K562 (cell line): Measurements from ENCODE around the gene PCBD1. TPM values are rescaled to one million over a fixed set of nuclear protein-coding genes. Genes with fewer than 3 reads are reported as not detected.

ENCODE experiments used
- ATAC-seq: fragments of 200-7000 bp; cut with Tn5 transposase; 3 replicates; pipeline ENCODE4 v1.9.1; 2020; ENCODE audit warnings: moderate library complexity
- BruUV-seq: library from RNA; stranded (reverse); fragments of 400-500 nt; replicated peaks from 2 replicates; lab custom pipeline; 2021; lab: Mats Ljungman, UMichigan
- CTCF ChIA-PET: fragments of 300-600 bp; formaldehyde crosslinking; extraction: SDS; loops from one replicate; lab custom pipeline; 2021; ENCODE audit warnings: low intra/inter-chr PET ratio; lab: Yijun Ruan, JAX
- POLR2A ChIA-PET: fragments of 300-600, 350-650 bp; sonication (Branson Sonifier 250); formaldehyde crosslinking; extraction: SDS; loops from one replicate; lab custom pipeline; 2021; ENCODE audit warnings: antibody characterized with exemption, inconsistent platforms; lab: Yijun Ruan, JAX
- DNase-seq, 4 experiments: peaks; one replicate each; pipeline versions ENCODE4 v3.0.0 to v3.0.0-alpha.2; 2011 to 2018; ENCODE audit warnings: low spot score in 3 of 4, mixed read lengths in 3 of 4; ENCODE audit errors: extremely low read depth in 1 of 4
- FAIRE-seq: peaks from 2 replicates; lab custom pipeline; 2011; peaks lifted over from hg19 to GRCh38; lab: Jason Lieb, UNC
- H2AFZ ChIP-seq: 2 replicates; pipeline ENCODE4 v1.6.0; 2011; ENCODE audit warnings: low read depth, low read length, control low read depth, inconsistent platforms
- H3K27ac ChIP-seq: fragments of 200-600 bp; 3 replicates; pipeline ENCODE4 v1.8.0; 2011; ENCODE audit warnings: low read depth, mild to moderate bottlenecking, control low read depth, inconsistent platforms, low read length, moderate library complexity, mixed read lengths; ENCODE audit errors: extremely low read depth
- H3K27me3 ChIP-seq, 2 experiments: fragments of 300-600 bp in 1 of 2; 2 replicates in 1 of 2; 3 replicates in 1 of 2; pipeline versions ENCODE4 v1.6.0 to v1.8.0; 2011; ENCODE audit warnings: inconsistent platforms in 2 of 2, low read length in 2 of 2, mild to moderate bottlenecking in 1 of 2, mixed read lengths in 1 of 2, moderate library complexity in 1 of 2; ENCODE audit not compliant: control insufficient read depth in 2 of 2, insufficient read depth in 2 of 2
- H3K36me3 ChIP-seq: fragments of 300-600 bp; 3 replicates; pipeline ENCODE4 v1.8.0; 2011; ENCODE audit warnings: mild to moderate bottlenecking, low read length, inconsistent platforms; ENCODE audit not compliant: control insufficient read depth, insufficient read depth
- H3K4me1 ChIP-seq, 2 experiments: fragments of 200-600 bp in 1 of 2; replicated peaks in 1 of 2; 2 replicates in 1 of 2; 3 replicates in 1 of 2; pipeline versions ENCODE4 v1.5.1 to v1.8.0; 2011; ENCODE audit warnings: inconsistent platforms in 2 of 2, low read length in 2 of 2, mild to moderate bottlenecking in 1 of 2, mixed read lengths in 1 of 2, moderate library complexity in 1 of 2; ENCODE audit not compliant: control insufficient read depth in 2 of 2, insufficient read depth in 2 of 2
- H3K4me2 ChIP-seq: 2 replicates; pipeline ENCODE4 v1.6.1; 2011; ENCODE audit warnings: low read length, control low read depth, inconsistent platforms, mixed read lengths; ENCODE audit not compliant: insufficient read depth
- H3K4me3 ChIP-seq: fragments of 200-600 bp; sonication (generic), shearing (Covaris generic); 2 replicates; pipeline ENCODE4 v1.5.1; 2016; ENCODE audit warnings: control low read depth, inconsistent platforms
- H3K79me2 ChIP-seq: fragments of 200-600 bp; 3 replicates; pipeline ENCODE4 v1.8.0; 2011; ENCODE audit warnings: low read length, inconsistent platforms; ENCODE audit not compliant: control insufficient read depth, insufficient read depth
- H3K9ac ChIP-seq, 2 experiments: 2 replicates each; pipeline versions ENCODE4 v1.6.0 to v1.6.1; 2011; ENCODE audit warnings: low read depth in 2 of 2, low read length in 2 of 2, control low read depth in 1 of 2, inconsistent platforms in 1 of 2, mild to moderate bottlenecking in 1 of 2, mixed read lengths in 1 of 2; ENCODE audit not compliant: insufficient read depth in 1 of 2
- H3K9me1 ChIP-seq: one replicate; pipeline ENCODE4 v1.6.0; 2011; ENCODE audit warnings: inconsistent platforms, mild to moderate bottlenecking, low read length, moderate library complexity; ENCODE audit not compliant: control insufficient read depth, insufficient read depth
- H3K9me3 ChIP-seq: replicated peaks from 2 replicates; pipeline ENCODE4 v1.5.1; 2011; ENCODE audit warnings: low read depth, low read length, inconsistent platforms; ENCODE audit not compliant: control insufficient read depth, insufficient read depth
- H4K20me1 ChIP-seq: replicated peaks from 2 replicates; pipeline ENCODE4 v1.6.1; 2011; ENCODE audit warnings: low read length, inconsistent platforms, mixed read lengths; ENCODE audit not compliant: control insufficient read depth, insufficient read depth
- BCOR ChIP-seq: fragments of 450-650 bp; IDR thresholded peaks from 2 replicates; pipeline ENCODE4 v1.6.1; 2016
- DMBX1 ChIP-seq: fragments of 250-450 bp; sonication (Bioruptor Pico); IDR thresholded peaks from 2 replicates; pipeline ENCODE4 v1.8.0; 2022; ENCODE audit warnings: inconsistent platforms, mild to moderate bottlenecking, moderate library complexity, borderline replicate concordance
- HMG20B ChIP-seq: fragments of 250-450 bp; sonication (Bioruptor Pico); IDR thresholded peaks from 2 replicates; pipeline ENCODE4 v1.5.0; 2021; ENCODE audit warnings: mild to moderate bottlenecking
- JUNB ChIP-seq: fragments of 450-650 bp; formaldehyde crosslinking; conservative IDR thresholded peaks from 2 replicates; pipeline ENCODE4 v1.4.0; 2020; ENCODE audit warnings: mild to moderate bottlenecking
- JUND ChIP-seq, 2 experiments: IDR thresholded peaks; 2 replicates in 1 of 2; 3 replicates in 1 of 2; pipeline ENCODE4 v1.6.1; 2011; ENCODE audit warnings: borderline replicate concordance in 2 of 2, low read depth in 2 of 2, low read length in 2 of 2, improper control_type of control experiment in 1 of 2, missing biosample characterization in 1 of 2, missing genetic modification characterization in 1 of 2, missing genetic modification reagents in 1 of 2
- KDM1A ChIP-seq, 2 experiments: fragments of 450-650 bp; IDR thresholded peaks; 2 replicates each; pipeline ENCODE4 v1.6.1; 2016; ENCODE audit warnings: mild to moderate bottlenecking in 2 of 2
- NFE2L1 ChIP-seq: fragments of 450-650 bp; IDR thresholded peaks from 2 replicates; pipeline ENCODE4 v1.6.1; 2016; ENCODE audit warnings: missing genetic modification characterization, low read depth, mild to moderate bottlenecking, missing compliant biosample characterization, moderate library complexity, borderline replicate concordance
- NR1H2 ChIP-seq: sonication (generic); formaldehyde crosslinking; IDR thresholded peaks from 2 replicates; pipeline ENCODE4 v1.4.0; 2020; ENCODE audit warnings: mild to moderate bottlenecking, missing genetic modification reagents
- TAF1 ChIP-seq: IDR thresholded peaks from 2 replicates; pipeline ENCODE4 v1.6.1; 2011; ENCODE audit warnings: mild to moderate bottlenecking, low read length, moderate library complexity; ENCODE audit not compliant: insufficient read depth, control insufficient read depth, severe bottlenecking; ENCODE audit errors: extremely low read depth
- TCF7L2 ChIP-seq: fragments of 150-350 bp; IDR thresholded peaks from 2 replicates; pipeline ENCODE4 v1.6.1; 2016; ENCODE audit warnings: low read depth, mild to moderate bottlenecking, low read length, moderate library complexity
- TGIF2 ChIP-seq: sonication (generic); formaldehyde crosslinking; IDR thresholded peaks from 2 replicates; pipeline ENCODE4 v1.8.1; 2022; ENCODE audit warnings: mild to moderate bottlenecking, missing genetic modification reagents, moderate library complexity
- ZFP1 ChIP-seq: fragments of 450-650 bp; formaldehyde crosslinking; IDR thresholded peaks from 2 replicates; pipeline ENCODE4 v1.4.0; 2020; ENCODE audit warnings: mild to moderate bottlenecking, mixed read lengths
- ZNF263 ChIP-seq: sonication (generic); formaldehyde crosslinking; IDR thresholded peaks from 2 replicates; pipeline ENCODE4 v1.8.0; 2022; ENCODE audit warnings: mild to moderate bottlenecking, missing genetic modification reagents, borderline replicate concordance
- WGBS: fragments of 100-300 bp; shearing (Covaris generic); methylation state at CpG from one replicate; pipeline ENCODE4 v1.1.6; 2016; ENCODE audit warnings: low coverage, mixed read lengths; ENCODE audit not compliant: insufficient coverage; ENCODE audit errors: missing lambda C conversion rate; 5-methylcytosine and 5-hydroxymethylcytosine counted together
- in situ Hi-C: fragments of 300-500 bp; cut with MboI; formaldehyde crosslinking; loops from 4 replicates; pipeline ENCODE4 v1.15.0; 2018; ENCODE audit warnings: inconsistent platforms, mixed read lengths
- intact Hi-C: fragments of 100-400 bp; cut with micrococcal nuclease; formaldehyde crosslinking; loops from 2 replicates; pipeline ENCODE4 v1.14.2; 2022
- polyA plus RNA-seq, 8 experiments: library from polyadenylated mRNA; depleted of rRNA in 4 of 8; stranded (reverse) in 5 of 8; unstranded in 3 of 8; fragments of >200 nt; fragmentation: Nextera tagmentation in 2 of 8; fragmentation: Illumina TruSeq in 1 of 8; extraction: Ambion mirVana in 2 of 8; extraction: Trizol in 1 of 8; gene quantifications; 2 replicates each; pipeline versions ENCODE4 v1.2.1 to v1.2.3, GENCODE V29; 2011 to 2014; ENCODE audit warnings: inconsistent platforms in 1 of 8, missing spikeins in 1 of 8
- total RNA-seq, 7 experiments: library from RNA; depleted of rRNA in 6 of 7; stranded (reverse); fragments of >200 nt in 6 of 7; fragmentation: Illumina TruSeq in 2 of 7; extraction: Trizol in 2 of 7; gene quantifications; 2 replicates each; pipeline versions ENCODE4 v1.2.1 to v1.2.3, GENCODE V29; 2011 to 2021; ENCODE audit warnings: low replicate concordance in 1 of 7

PCBD1 gene
- total and polyA plus RNA-seq, 9 of the 15 experiments (the other 6 are each of a cell fraction or from before 2014, with no cell fraction given) = 14.6 to 109 (median 57.0) TPM

DNA sequence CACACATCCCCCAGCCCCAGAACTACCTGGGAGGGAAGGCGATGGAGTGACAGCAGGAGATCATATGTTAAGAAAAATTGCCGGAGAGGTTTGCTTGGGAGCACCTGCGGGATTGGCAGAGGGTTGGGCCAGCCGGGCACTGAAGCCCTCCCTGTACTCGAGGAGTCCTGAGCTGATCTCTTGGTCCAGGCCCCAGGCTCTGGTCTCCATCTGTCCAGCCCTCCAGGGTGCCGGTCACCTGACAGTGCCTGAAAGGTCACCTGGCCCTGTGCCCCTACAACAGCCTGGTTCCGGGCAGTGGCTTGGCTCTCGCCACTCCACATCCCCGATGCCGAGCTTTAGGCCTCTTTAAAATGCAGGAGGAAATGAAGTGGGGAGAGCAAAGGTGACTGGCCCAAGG is 47.3 kb upstream of the PCBD1 start:
- ChIA-PET POLR2A (interaction anchor here (0.6 to 1.4 kb wide), 3 partner anchors 10 to 176 kb away, joined by 3 to 9 read pairs (median 4); no protein-coding TSS in a partner anchor), CTCF (no interaction called here)
- no peaks in the 10 kb centered on the region for H3K79me2 ChIP-seq
- H3K9me3 ChIP-seq = no peaks in the 10 kb centered on the region
- ATAC-seq (no peak), FAIRE-seq (no peak), DNase-seq (no peak)
- H3K36me3 ChIP-seq = no peaks in the 10 kb centered on the region
- no peak overlapping the region for H3K9ac ChIP-seq
- peaks cover 22% of the 10 kb centered on the region; the same call in 1 of the 2 replicates for H4K20me1 ChIP-seq
- H3K4me1 ChIP-seq = no peaks in the 10 kb centered on the region
- H3K4me3 ChIP-seq = no peak overlapping the region
- no peak overlapping the region for H2AFZ ChIP-seq
- in situ Hi-C loops (no loop called here), intact Hi-C loops (no loop called here)
- H3K27ac ChIP-seq = no peak overlapping the region
- no peak overlapping the region for H3K4me2 ChIP-seq
- BruUV-seq = no TSS peak
- H3K27me3 ChIP-seq = peaks cover 49 to 98% of the 10 kb centered on the region in 2 experiments
- H3K9me1 ChIP-seq = peaks cover 3% of the 10 kb centered on the region
- 2% methylated on average over 10 of the region's 10 CpGs for WGBS
- TF ChIP-seq DMBX1 (CRISPR knock-in tag) = no peak
- TF ChIP-seq TAF1 = no peak
- TF ChIP-seq TGIF2 (CRISPR knock-in tag) = no peak
- no peak for TF ChIP-seq NFE2L1
- TF ChIP-seq JUND (IDR thresholded peaks at IDR 0.05; ENCODE audit: borderline replicate concordance, low read depth, low read length) = no peak
- TF ChIP-seq JUND (tag; IDR thresholded peaks at IDR 0.05; ENCODE audit: borderline replicate concordance, low read depth, low read length) = no peak
- no peak for TF ChIP-seq BCOR
- no peak for TF ChIP-seq ZFP1 (CRISPR knock-in tag)
- TF ChIP-seq HMG20B = no peak
- no peak for TF ChIP-seq TCF7L2
- TF ChIP-seq ZNF263 (CRISPR knock-in tag) = no peak
- TF ChIP-seq NR1H2 = no peak
- no peak for TF ChIP-seq KDM1A (IDR thresholded peaks at IDR 0.05)
- no peak for TF ChIP-seq JUNB (CRISPR knock-in tag)
